IPS DF 6.9 (cell line): ENCODE measurements around the gene LRCOL1.

ENCODE experiments used
- DNase-seq: peaks from one replicate; pipeline ENCODE4 v3.0.0-alpha.2; 2013; ENCODE audit warnings: low read depth, low spot score
- H3K27ac ChIP-seq: one replicate; pipeline ENCODE4 v1.5.1; 2013; ENCODE audit warnings: low read length, control low read depth
- H3K27me3 ChIP-seq: 2 replicates; pipeline ENCODE4 v1.6.1; 2013; ENCODE audit warnings: mild to moderate bottlenecking, low read length; ENCODE audit not compliant: control insufficient read depth, insufficient read depth
- H3K36me3 ChIP-seq: 2 replicates; pipeline ENCODE4 v1.6.1; 2013; ENCODE audit warnings: low read length; ENCODE audit not compliant: control insufficient read depth, insufficient read depth
- H3K4me1 ChIP-seq: 2 replicates; pipeline ENCODE4 v1.6.1; 2013; ENCODE audit warnings: low read length; ENCODE audit not compliant: control insufficient read depth, insufficient read depth
- H3K4me3 ChIP-seq: 2 replicates; pipeline ENCODE4 v1.5.1; 2013; ENCODE audit warnings: mild to moderate bottlenecking, low read length
- H3K9me3 ChIP-seq: 2 replicates; pipeline ENCODE4 v1.6.1; 2013; ENCODE audit warnings: low read length, inconsistent platforms; ENCODE audit not compliant: control insufficient read depth, insufficient read depth
- WGBS: extraction: QIAGEN DNeasy Blood & Tissue Kit; methylation state at CpG from one replicate; pipeline ENCODE4 v1.1.7; 2013; ENCODE audit warnings: mixed read lengths, missing lambda C conversion rate; ENCODE audit not compliant: insufficient read length, insufficient coverage; 5-methylcytosine and 5-hydroxymethylcytosine counted together

LRCOL1 gene

GRCh38 chr12:132588319-132588718, 22.1 kb downstream of the LRCOL1 start:
- no peak for DNase-seq
- no CpG with 5 or more reads among the region's 6 CpGs for WGBS
- H3K9me3 ChIP-seq, result no peaks in the 10 kb centered on the region
- H3K27ac ChIP-seq, result no peak overlapping the region
- H3K4me1 ChIP-seq, result no peaks in the 10 kb centered on the region
- peaks cover 24% of the 10 kb centered on the region; the same call in 1 of the 2 replicates for H3K27me3 ChIP-seq
- H3K4me3 ChIP-seq, result no peak overlapping the region
- no peaks in the 10 kb centered on the region for H3K36me3 ChIP-seq

DNA sequence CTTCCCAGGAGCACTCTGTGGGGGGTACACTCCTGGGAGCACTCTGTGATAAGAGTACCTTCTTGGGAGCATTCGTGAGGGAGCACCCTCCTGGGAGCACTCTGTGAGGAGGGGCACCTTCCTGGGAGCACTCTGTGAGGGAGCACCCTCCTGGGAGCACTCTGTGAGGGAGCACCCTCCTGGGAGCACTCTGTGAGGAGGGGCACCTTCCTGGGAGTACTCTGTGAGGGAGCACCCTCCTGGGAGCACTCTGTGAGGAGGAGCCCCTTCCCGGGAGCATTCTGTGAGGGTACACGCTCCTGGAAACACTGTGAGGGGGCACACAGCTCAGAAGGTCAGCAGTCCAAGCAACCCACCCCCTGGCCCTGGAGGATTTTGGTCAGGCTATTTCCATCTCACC, 22.6 kb downstream of the LRCOL1 start:
- no peaks in the 10 kb centered on the region for H3K4me1 ChIP-seq
- H3K27ac ChIP-seq, result no peak overlapping the region
- WGBS, result no CpG with 5 or more reads among the region's 3 CpGs
- no peak for DNase-seq
- no peaks in the 10 kb centered on the region for H3K36me3 ChIP-seq
- peaks cover 24% of the 10 kb centered on the region; the same call in 1 of the 2 replicates for H3K27me3 ChIP-seq
- H3K4me3 ChIP-seq, result no peak overlapping the region
- no peaks in the 10 kb centered on the region for H3K9me3 ChIP-seq

- no peak for DNase-seq
- Histone ChIP-seq H3K4me1 (no peaks in the 10 kb centered on the region), H3K9me3 (no peaks in the 10 kb centered on the region), H3K4me3 (no peak overlapping the region), H3K36me3 (no peaks in the 10 kb centered on the region), H3K27me3 (peaks cover 24% of the 10 kb centered on the region; the same call in 1 of the 2 replicates), H3K27ac (no peak overlapping the region)
- no CpG with 5 or more reads among the region's 18 CpGs for WGBS
These were observed 23.5 kb downstream of the LRCOL1 start for GRCh38 chr12:132586929-132587328.

DNA sequence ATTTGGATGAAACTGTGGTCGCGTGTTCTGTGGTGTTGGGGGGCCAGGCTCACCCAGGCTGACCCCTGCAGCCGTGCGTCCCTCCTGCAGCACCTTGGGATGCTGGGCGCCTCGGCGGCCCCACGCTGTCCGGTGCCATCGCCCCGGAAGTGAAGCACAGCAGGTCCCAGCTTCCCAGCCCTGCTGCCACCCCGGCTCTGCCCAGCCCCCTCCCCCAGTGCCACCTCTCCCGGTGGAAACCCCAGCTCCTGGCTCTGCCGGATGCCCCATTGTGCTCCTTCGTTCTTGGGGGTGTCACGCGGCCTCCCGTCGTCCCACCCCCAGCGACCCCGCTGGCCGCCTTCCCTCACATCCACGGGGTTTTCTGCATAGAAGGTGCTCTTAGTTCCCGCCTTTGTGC, 25.2 kb downstream of the LRCOL1 start:
- DNase-seq, result no peak
- H3K36me3 ChIP-seq, result no peaks in the 10 kb centered on the region
- H3K9me3 ChIP-seq, result no peaks in the 10 kb centered on the region
- no CpG with 5 or more reads among the region's 24 CpGs for WGBS
- H3K27ac ChIP-seq, result no peak overlapping the region
- no peaks in the 10 kb centered on the region for H3K4me1 ChIP-seq
- peaks cover 19% of the 10 kb centered on the region; the same call in 1 of the 2 replicates for H3K27me3 ChIP-seq
- H3K4me3 ChIP-seq, result no peak overlapping the region

DNA sequence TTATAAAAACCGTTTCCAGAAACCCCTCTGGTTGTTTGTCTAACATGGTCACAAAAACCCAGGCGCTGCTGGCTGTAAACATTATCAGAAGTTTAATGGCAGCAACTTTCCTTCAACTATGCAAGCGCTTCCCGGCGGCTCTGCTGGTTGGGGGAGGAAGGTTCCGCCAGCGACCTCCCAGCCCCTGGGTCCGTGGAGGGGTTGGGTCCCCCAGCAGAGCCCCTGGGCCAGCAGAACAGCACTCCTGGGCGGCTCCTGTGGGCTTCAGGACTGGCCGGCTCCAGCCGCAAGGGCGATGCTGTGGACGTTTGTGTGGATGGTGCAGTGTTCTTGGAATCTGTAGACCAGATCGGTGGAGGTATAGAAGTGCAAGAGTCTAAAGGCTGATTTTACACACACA, 26.0 kb downstream of the LRCOL1 start:
- no peak for DNase-seq
- Histone ChIP-seq H3K27ac (no peak overlapping the region), H3K9me3 (no peaks in the 10 kb centered on the region), H3K4me1 (no peaks in the 10 kb centered on the region), H3K36me3 (no peaks in the 10 kb centered on the region), H3K27me3 (peaks cover 18% of the 10 kb centered on the region; the same call in 1 of the 2 replicates), H3K4me3 (no peak overlapping the region)
- WGBS, result no CpG with 5 or more reads among the region's 14 CpGs

DNA sequence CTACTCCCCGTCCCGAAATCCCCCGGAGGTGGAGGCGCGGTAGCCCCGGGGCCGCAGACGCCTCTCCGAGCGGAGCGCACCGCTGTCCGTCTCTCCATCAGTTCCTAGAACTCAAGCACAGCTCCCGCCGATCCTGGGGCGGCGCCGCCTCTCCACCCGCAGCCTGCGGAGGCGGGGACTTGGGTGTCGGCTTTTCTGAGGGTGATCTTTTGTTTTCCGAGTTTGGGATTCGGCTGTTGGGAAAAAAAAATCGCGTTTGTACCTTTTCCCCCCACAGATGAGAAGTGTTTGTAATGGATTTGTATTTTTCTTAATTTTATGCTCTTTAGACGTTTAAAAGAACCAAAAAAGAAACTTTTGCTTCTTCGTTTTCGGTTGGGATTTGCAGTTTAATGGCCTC, 26.6 kb downstream of the LRCOL1 start:
- no CpG with 5 or more reads among the region's 29 CpGs for WGBS
- Histone ChIP-seq H3K4me1 (no peaks in the 10 kb centered on the region), H3K4me3 (peak overlapping the region; percentile 32; the same call in 1 of the 2 replicates), H3K27ac (no peak overlapping the region), H3K9me3 (no peaks in the 10 kb centered on the region), H3K27me3 (peaks cover 12% of the 10 kb centered on the region; the same call in 1 of the 2 replicates), H3K36me3 (no peaks in the 10 kb centered on the region)
- no peak for DNase-seq

- H3K4me3 ChIP-seq, result peak overlapping the region; percentile 32; the same call in 1 of the 2 replicates
- no peaks in the 10 kb centered on the region for H3K9me3 ChIP-seq
- WGBS, result no CpG with 5 or more reads among the region's 50 CpGs
- no peaks in the 10 kb centered on the region for H3K4me1 ChIP-seq
- H3K36me3 ChIP-seq, result peaks cover 2% of the 10 kb centered on the region; the same call in 1 of the 2 replicates
- no peak for DNase-seq
- H3K27ac ChIP-seq, result no peak overlapping the region
- peaks cover 9% of the 10 kb centered on the region; the same call in 1 of the 2 replicates for H3K27me3 ChIP-seq
These were observed 27.0 kb downstream of the LRCOL1 start for GRCh38 chr12:132583411-132583710.

- Histone ChIP-seq H3K36me3 (peaks cover 4% of the 10 kb centered on the region), H3K27ac (no peak overlapping the region), H3K4me1 (no peaks in the 10 kb centered on the region), H3K9me3 (no peaks in the 10 kb centered on the region), H3K4me3 (peak overlapping the region; percentile 32; the same call in 1 of the 2 replicates), H3K27me3 (peaks cover 5% of the 10 kb centered on the region; the same call in 1 of the 2 replicates)
- no CpG with 5 or more reads among the region's 89 CpGs for WGBS
- no peak for DNase-seq
These were observed 27.6 kb downstream of the LRCOL1 start for GRCh38 chr12:132582582-132583410.

- H3K36me3 ChIP-seq, result peaks cover 8% of the 10 kb centered on the region
- peaks cover 5% of the 10 kb centered on the region; the same call in 1 of the 2 replicates for H3K27me3 ChIP-seq
- H3K27ac ChIP-seq, result no peak overlapping the region
- H3K4me1 ChIP-seq, result no peaks in the 10 kb centered on the region
- no peak for DNase-seq
- H3K4me3 ChIP-seq, result peak overlapping the region; percentile 21; the same call in 1 of the 2 replicates
- no peaks in the 10 kb centered on the region for H3K9me3 ChIP-seq
- WGBS, result no CpG with 5 or more reads among the region's 24 CpGs
These were observed 28.3 kb downstream of the LRCOL1 start for GRCh38 chr12:132582058-132582420.

GRCh38 chr12:132581348-132582057, 28.9 kb downstream of the LRCOL1 start:
- H3K9me3 ChIP-seq, result no peaks in the 10 kb centered on the region
- WGBS, result no CpG with 5 or more reads among the region's 17 CpGs
- H3K27ac ChIP-seq, result no peak overlapping the region
- no peak for DNase-seq
- H3K4me3 ChIP-seq, result no peak overlapping the region; the same call in 1 of the 2 replicates
- H3K27me3 ChIP-seq, result peaks cover 5% of the 10 kb centered on the region; the same call in 1 of the 2 replicates
- peaks cover 14% of the 10 kb centered on the region for H3K36me3 ChIP-seq
- no peaks in the 10 kb centered on the region for H3K4me1 ChIP-seq
